Fibroblast of skin of abdomen (primary cell): Measurements from ENCODE around the gene RAD52. TPM values are rescaled to one million over a fixed set of nuclear protein-coding genes. Genes with fewer than 3 reads are reported as not detected.
A peak's percentile ranks its signal among the peaks of the same experiment; 100 is the strongest.

Experiments used
- DNase-seq: peaks from one replicate; pipeline ENCODE4 v3.0.0-alpha.2; 2013
- polyA plus RNA-seq, 2 experiments: library from polyadenylated mRNA; unstranded; fragments of 120-200 nt; gene quantifications; one replicate each; pipeline ENCODE4 v1.2.1, GENCODE V29; 2013; ENCODE audit not compliant: insufficient read length in 2 of 2

RAD52 gene
- 11.0 TPM for polyA plus RNA-seq (2013, experiment 1 of 2; ENCODE audit: insufficient read length)
- polyA plus RNA-seq (2013, experiment 2 of 2; ENCODE audit: insufficient read length): 7.6 TPM

DNA sequence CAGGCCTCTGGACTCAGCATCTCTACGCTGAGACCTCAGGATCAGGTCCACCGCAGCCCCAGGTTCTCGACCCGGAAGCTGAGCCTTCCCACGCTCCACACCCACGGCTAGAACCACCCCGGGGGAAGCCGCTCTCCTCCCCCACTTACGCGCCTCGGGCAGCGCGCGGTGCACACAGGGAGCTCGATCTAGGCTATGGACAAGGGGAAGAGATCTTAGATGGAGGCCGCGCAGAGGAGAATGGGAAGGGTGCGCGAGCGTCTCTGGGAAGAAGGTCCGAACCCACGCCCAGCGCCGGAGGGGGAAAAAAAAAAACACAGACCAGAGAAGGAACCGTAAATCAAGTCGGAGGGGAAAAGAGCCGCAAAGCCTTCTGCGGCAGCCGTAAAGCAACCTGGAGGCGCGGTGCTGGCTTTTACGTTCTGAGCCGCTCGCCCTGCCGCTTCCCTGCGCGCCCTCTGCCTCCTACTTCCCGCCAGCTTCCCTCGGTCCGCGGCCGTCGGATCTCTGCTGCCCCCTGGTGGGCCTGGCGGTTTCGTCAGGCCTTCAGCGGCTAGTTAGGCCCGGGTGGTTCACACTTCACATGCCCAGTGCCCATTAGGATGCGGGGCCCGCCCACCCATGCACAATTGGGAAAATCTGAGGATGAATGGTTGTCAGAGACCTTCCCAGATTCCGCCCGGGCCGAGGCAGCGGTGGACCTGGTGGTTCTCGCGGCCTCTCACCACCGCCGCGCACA lies at the start of gene RAD52:
TSS of gene RAD52 (minus strand) at position 242 of the 739 bp plus-strand sequence. CDS start 16,636 bp downstream, outside the sequence.
- peak; percentile 99 for DNase-seq

GRCh38 chr12:998020-998874 lies 48.8 kb upstream of the RAD52 start:
- no peak for DNase-seq

GRCh38 chr12:997505-997904 lies 48.0 kb upstream of the RAD52 start:
- DNase-seq: no peak

DNA sequence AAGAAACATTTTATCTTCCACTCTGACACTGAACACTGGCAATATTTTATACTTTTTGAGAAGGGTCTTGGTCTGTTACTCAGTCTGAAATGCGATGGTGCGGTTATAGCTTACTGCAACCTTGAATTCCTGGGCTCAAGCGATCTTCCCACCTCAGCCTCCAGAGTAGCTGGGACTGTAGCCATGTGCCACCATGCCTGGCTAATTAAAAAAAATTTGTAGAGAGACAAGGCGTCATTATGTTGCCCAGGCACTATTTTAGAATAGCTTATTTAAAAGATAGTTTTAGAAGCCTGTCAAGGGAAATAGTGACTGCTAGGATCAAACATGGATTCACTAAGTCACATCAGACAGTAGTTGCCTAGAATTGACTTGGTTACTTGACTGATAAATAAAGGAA lies 47.4 kb upstream of the RAD52 start:
- no peak for DNase-seq

GRCh38 chr12:992647-993046 lies 43.2 kb upstream of the RAD52 start:
- DNase-seq: no peak

GRCh38 chr12:991350-992333 lies 42.1 kb upstream of the RAD52 start:
- no peak for DNase-seq

DNA sequence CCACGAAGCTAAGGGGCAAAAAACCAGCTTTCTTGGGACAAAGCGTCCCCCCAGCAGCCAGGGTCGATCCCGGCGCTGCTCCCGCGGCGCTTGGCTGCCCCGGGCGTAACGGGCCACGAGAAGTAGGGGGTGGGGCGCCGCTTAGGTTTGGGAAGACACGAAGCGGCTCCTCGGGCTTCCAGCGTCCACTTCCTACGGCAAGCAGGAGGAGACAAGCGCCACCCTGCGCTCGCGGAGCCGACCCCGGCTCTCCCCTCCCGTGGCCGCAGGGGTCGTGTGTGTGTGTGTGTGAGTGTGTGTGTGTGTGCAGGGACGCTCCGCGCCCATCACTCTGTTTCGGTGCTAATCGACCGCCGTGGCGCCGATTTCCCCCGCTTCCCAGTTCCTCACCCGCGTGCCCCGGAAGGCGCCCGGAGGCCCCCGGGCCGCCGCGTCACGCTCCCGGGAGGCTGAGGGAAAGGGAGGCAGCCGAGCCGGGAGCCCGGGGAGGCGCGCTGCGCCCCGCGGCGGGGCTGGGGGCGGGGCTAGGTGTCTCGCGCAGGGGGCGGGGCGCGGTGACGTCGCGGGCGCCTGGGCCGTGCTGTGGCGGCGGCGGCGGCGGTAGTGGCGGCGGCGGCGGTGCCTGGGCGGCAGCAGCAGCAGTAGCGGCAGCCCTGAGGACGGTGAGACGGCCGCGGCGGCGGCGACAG lies 41.3 kb upstream of the RAD52 start, which contains the start of gene ERC1:
TSS of gene ERC1 (plus strand) at position 563 of the 689 bp plus-strand sequence. CDS start 36,681 bp downstream, outside the sequence.
- peak; percentile 91 for DNase-seq

GRCh38 chr12:989751-990660 lies 40.5 kb upstream of the RAD52 start:
- DNase-seq: peak; percentile 70

DNA sequence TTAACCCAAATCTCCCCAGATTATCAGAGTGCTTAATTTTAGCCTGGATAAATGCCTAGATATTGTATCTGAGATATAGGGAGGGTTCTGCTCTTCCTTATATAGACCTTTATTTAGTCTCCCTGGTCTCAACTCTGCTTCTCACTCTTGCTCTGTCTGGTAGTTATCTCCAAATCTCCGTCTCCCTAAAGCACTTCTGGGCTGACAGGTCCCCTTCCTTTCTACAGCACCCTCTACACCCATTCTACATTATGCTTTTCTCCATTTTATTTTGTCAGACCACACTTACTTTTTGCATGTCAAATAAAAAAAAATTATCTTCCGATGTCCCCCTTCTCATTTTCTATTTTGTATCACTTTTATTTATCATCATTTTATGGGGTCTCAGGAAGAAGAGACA lies 39.6 kb upstream of the RAD52 start:
- no peak for DNase-seq

DNA sequence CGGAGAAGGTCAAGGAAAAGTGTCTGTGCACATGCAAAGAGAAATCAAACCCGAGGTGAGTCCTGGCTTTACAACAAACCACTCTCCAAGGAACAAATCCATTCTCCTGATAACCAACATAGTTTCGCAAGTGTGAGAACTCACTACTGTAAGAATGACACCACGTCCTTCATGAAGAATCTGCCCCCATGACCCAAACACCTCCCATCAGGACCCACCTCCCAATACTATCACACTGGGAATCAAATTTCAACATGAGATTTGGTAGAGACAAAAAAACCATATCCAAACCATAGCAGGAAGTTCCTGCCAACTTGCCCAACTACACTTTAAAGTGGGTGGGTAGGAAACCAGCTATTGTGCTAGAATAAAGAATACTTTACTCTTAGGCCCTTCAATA lies 39.2 kb upstream of the RAD52 start:
- no peak for DNase-seq

- DNase-seq: no peak
These were observed 32.5 kb upstream of the RAD52 start for GRCh38 chr12:981961-982360.

GRCh38 chr12:981176-981828 lies 31.8 kb upstream of the RAD52 start:
- no peak for DNase-seq

GRCh38 chr12:979349-979748 lies 29.9 kb upstream of the RAD52 start:
- no peak for DNase-seq

DNA sequence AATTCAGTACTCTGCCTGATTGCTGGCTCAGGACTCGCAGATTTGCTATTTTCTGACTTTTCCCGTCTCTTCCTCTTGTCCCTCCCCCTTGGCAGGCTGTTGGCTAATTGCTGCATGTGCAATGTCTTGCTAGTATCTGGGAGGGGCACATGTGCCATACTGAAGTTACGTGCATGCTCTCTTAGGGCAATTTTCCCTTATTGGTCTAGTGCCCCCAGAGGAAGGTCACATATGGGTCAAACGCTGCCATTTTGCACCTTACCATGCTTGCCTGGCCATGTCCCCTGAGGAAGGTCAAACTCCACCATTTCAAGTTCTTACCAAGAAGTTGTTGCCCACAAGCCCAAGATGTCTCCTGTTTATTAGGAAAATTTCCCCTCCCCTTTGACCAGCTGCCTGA lies 27.7 kb upstream of the RAD52 start:
- no peak for DNase-seq

GRCh38 chr12:976644-977043 lies 27.1 kb upstream of the RAD52 start:
- no peak for DNase-seq

DNA sequence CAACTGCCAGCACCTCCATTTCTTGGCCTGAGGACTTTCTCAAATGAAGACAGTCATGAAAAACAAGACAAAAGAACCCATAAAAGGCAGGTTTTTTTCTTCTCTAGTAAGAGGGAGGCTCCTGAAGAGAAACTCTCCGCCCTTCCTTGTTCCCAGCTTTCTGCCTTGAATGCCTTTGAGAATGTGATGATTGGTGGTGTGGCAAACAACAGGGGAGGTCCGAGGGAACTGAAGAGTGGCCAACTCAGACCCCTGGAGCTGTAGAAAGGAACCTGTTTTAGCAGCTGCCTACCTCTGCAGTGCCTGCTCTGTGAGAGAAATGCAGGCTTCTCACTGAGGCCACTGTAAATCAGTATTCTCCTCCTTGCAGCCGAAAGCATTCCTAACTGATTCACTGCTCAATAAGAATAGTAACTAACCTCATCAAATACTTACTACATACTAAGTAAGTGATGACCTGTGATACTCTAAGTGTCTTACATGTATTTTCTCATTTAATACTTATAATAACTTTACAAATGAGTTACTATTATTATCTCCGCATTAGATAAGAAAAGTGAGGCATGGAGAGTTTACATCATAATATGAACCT lies 24.9 kb upstream of the RAD52 start:
- no peak for DNase-seq

DNA sequence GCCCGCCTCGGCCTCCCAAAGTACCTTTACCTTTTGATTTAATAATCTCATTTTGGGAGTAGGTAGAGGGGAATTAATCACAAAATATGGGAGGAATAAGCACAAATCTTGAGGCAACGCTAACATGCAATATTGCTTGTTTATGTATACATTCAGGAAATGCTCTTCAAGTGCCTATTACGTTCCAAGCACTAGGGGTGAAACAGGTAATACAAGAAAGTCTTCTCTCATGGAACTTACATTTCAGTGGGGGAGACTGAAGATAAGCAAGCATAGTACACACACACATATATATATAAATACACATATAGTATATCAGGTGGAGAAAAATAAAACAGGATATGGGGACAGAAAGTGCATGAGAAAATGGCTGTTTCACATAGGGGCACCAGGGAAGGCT lies 22.5 kb upstream of the RAD52 start:
- DNase-seq: no peak

GRCh38 chr12:969821-970220 lies 20.3 kb upstream of the RAD52 start:
- DNase-seq: no peak

DNA sequence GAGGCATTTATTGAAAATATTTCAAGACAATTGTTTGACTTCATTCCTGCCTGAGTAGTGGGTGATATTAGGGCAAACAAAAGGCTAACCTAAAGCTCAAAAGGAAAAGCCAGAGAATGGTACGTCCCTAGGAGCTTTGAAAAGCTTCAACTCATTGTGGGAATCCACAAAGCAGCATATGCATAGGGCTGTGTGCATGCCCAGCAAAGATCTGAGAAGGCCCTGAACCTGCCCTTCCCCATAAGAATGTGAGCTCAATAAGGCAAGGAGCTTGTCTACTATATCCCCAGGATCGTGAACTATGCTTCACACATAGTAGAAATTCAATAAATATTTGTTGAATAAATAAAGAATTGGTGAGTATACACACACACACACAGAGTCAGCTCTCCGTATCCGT lies 19.1 kb upstream of the RAD52 start:
- no peak for DNase-seq

GRCh38 chr12:967641-968040 lies 18.1 kb upstream of the RAD52 start:
- DNase-seq: no peak
